Naive thymus-derived CD4-positive, alpha-beta T cell (primary cell): ENCODE data around the gene KRTAP20-1. TPM values are rescaled to one million over a fixed set of nuclear protein-coding genes. Genes with fewer than 3 reads are reported as not detected.

Experiments
- ATAC-seq: fragments of 150-1000 bp; cut with Tn5 transposase; 2 replicates; pipeline ENCODE4 v1.10.0; 2021; ENCODE audit warnings: mild to moderate bottlenecking, moderate library complexity
- CTCF ChIA-PET: fragments of 350-600 bp; sonication (Branson Sonifier 250); formaldehyde crosslinking; loops from one replicate; lab custom pipeline; 2021; ENCODE audit warnings: antibody characterized with exemption; lab: Charles Lee
- POLR2A ChIA-PET: fragments of 350-600 bp; sonication (Branson Sonifier 250); formaldehyde crosslinking; loops from one replicate; lab custom pipeline; 2021; ENCODE audit warnings: antibody characterized with exemption, inconsistent platforms; lab: Charles Lee
- DNase-seq, 9 donors: peaks; one replicate each; pipeline versions ENCODE4 v3.0.0 to v3.0.0-alpha.2; 2020 to 2022; ENCODE audit warnings: mixed read lengths in 1 of 9
- H3K27ac ChIP-seq: one replicate; pipeline ENCODE4 v1.7.0; 2013; ENCODE audit warnings: mild to moderate bottlenecking, low read depth, low read length, moderate library complexity
- H3K27me3 ChIP-seq, 2 donors: one replicate each; pipeline ENCODE4 v1.7.0; 2013; ENCODE audit warnings: low read length in 2 of 2, mild to moderate bottlenecking in 2 of 2, moderate library complexity in 2 of 2; ENCODE audit not compliant: control insufficient read depth in 2 of 2, insufficient read depth in 2 of 2
- H3K36me3 ChIP-seq, 3 experiments: 1 replicate in 2 of 3; 2 replicates in 1 of 3; pipeline ENCODE4 v1.7.0; 2013; ENCODE audit warnings: low read length in 3 of 3, mild to moderate bottlenecking in 3 of 3, moderate library complexity in 1 of 3; ENCODE audit not compliant: insufficient read depth in 3 of 3, control insufficient read depth in 2 of 3
- H3K4me1 ChIP-seq, 2 donors: one replicate each; pipeline ENCODE4 v1.7.0; 2013; ENCODE audit warnings: low read length in 2 of 2, mild to moderate bottlenecking in 2 of 2, moderate library complexity in 1 of 2; ENCODE audit not compliant: control insufficient read depth in 2 of 2, insufficient read depth in 2 of 2
- H3K4me3 ChIP-seq: 2 replicates; pipeline ENCODE4 v1.7.0; 2013; ENCODE audit warnings: mild to moderate bottlenecking, low read length
- H3K9me3 ChIP-seq, 3 experiments: 1 replicate in 2 of 3; 2 replicates in 1 of 3; pipeline ENCODE4 v1.7.0; 2013; ENCODE audit warnings: low read length in 3 of 3; ENCODE audit not compliant: control insufficient read depth in 2 of 3
- H3K27ac Mint-ChIP-seq, 9 donors: one replicate each; pipeline ENCODE4 v1.8.0; 2020 to 2022; ENCODE audit warnings: mixed read lengths in 9 of 9, mild to moderate bottlenecking in 8 of 9, moderate library complexity in 5 of 9, inconsistent platforms in 2 of 9
- H3K27me3 Mint-ChIP-seq, 5 donors: one replicate each; pipeline ENCODE4 v1.8.0; 2021 to 2022; ENCODE audit warnings: mixed read lengths in 5 of 5, mild to moderate bottlenecking in 1 of 5
- H3K36me3 Mint-ChIP-seq, 5 donors: one replicate each; pipeline ENCODE4 v1.8.0; 2020 to 2022; ENCODE audit warnings: mixed read lengths in 5 of 5, mild to moderate bottlenecking in 3 of 5, inconsistent platforms in 1 of 5
- H3K4me1 Mint-ChIP-seq, 7 donors: one replicate each; pipeline ENCODE4 v1.8.0; 2020 to 2022; ENCODE audit warnings: mixed read lengths in 7 of 7, mild to moderate bottlenecking in 3 of 7, inconsistent platforms in 1 of 7
- H3K4me3 Mint-ChIP-seq, 10 donors: one replicate each; pipeline ENCODE4 v1.8.0; 2020 to 2022; ENCODE audit warnings: mild to moderate bottlenecking in 10 of 10, mixed read lengths in 10 of 10, moderate library complexity in 6 of 10, inconsistent platforms in 2 of 10
- H3K9me3 Mint-ChIP-seq, 11 donors: one replicate each; pipeline ENCODE4 v1.8.0; 2020 to 2022; ENCODE audit warnings: mixed read lengths in 11 of 11, mild to moderate bottlenecking in 4 of 11, inconsistent platforms in 1 of 11, moderate library complexity in 1 of 11
- intact Hi-C, 2 donors: fragments of 100-400 bp; cut with micrococcal nuclease; formaldehyde crosslinking; loops; one replicate each; pipeline ENCODE4 v1.15.1; 2023
- polyA plus RNA-seq, 2 donors: library from polyadenylated mRNA; unstranded; fragments of 300-500 nt; fragmentation: Illumina TruSeq; gene quantifications; one replicate each; pipeline ENCODE4 v1.2.3, GENCODE V29; 2021
- total RNA-seq, 6 experiments: library from RNA in 5 of 6; stranded (reverse) in 5 of 6; gene quantifications; 1 replicate in 5 of 6; 2 replicates in 1 of 6; pipeline ENCODE4 v1.2.3 and lab custom pipeline; 2021 to 2026

The KRTAP20-1 gene
- total and polyA plus RNA-seq, 7 experiments from 2014 or later, result not detected

- POLR2A ChIA-PET, result no interaction called here
- ATAC-seq, result no peak
- Mint-ChIP-seq H3K9me3 (peaks cover 0 to 6% (median 0%) of the 10 kb centered on the region in 11 donors), H3K4me1 (no peaks in the 10 kb centered on the region), H3K36me3 (no peaks in the 10 kb centered on the region), H3K27ac (no peak overlapping the region), H3K27me3 (no peaks in the 10 kb centered on the region), H3K4me3 (no peak overlapping the region)
- no peak overlapping the region for H3K4me3 ChIP-seq
- CTCF ChIA-PET, result no interaction called here
- H3K4me1 ChIP-seq, result no peaks in the 10 kb centered on the region
- no peaks in the 10 kb centered on the region for H3K27me3 ChIP-seq
- no peak for DNase-seq
- H3K36me3 ChIP-seq, result no peaks in the 10 kb centered on the region
- no peaks in the 10 kb centered on the region for H3K9me3 ChIP-seq
- intact Hi-C loops, result no loop called here
- H3K27ac ChIP-seq, result no peak overlapping the region
Observed at GRCh38 chr21:30620080-30620479, 3.9 kb downstream of the KRTAP20-1 start.

GRCh38 chr21:30620522-30620921, 4.3 kb downstream of the KRTAP20-1 start, which contains the start of gene KRTAP20-4:
Gene KRTAP20-4, plus strand, starts transcription at chr21:30620627.
- Mint-ChIP-seq H3K36me3 (no peaks in the 10 kb centered on the region), H3K4me3 (no peak within 1 kb of the TSS), H3K27me3 (no peaks in the 10 kb centered on the region), H3K27ac (no peak within 1 kb of the TSS), H3K4me1 (no peaks in the 10 kb centered on the region), H3K9me3 (peaks cover 0 to 6% (median 0%) of the 10 kb centered on the region in 11 donors)
- Histone ChIP-seq H3K4me3 (no peak within 1 kb of the TSS), H3K4me1 (no peaks in the 10 kb centered on the region), H3K27me3 (no peaks in the 10 kb centered on the region), H3K9me3 (no peaks in the 10 kb centered on the region), H3K36me3 (no peaks in the 10 kb centered on the region), H3K27ac (no peak within 1 kb of the TSS)
- ChIA-PET POLR2A (no interaction called here), CTCF (no interaction called here)
- intact Hi-C loops, result no loop called here
- DNase-seq (no peak), ATAC-seq (no peak)

- no peaks in the 10 kb centered on the region for H3K36me3 Mint-ChIP-seq
- intact Hi-C loops, result no loop called here
- DNase-seq, result no peak
- no peaks in the 10 kb centered on the region for H3K4me1 ChIP-seq
- no peak for ATAC-seq
- no peak overlapping the region for H3K27ac ChIP-seq
- H3K36me3 ChIP-seq, result no peaks in the 10 kb centered on the region
- H3K4me3 Mint-ChIP-seq, result no peak overlapping the region
- H3K9me3 Mint-ChIP-seq, result peaks cover 0 to 6% (median 0%) of the 10 kb centered on the region in 11 donors
- H3K4me1 Mint-ChIP-seq, result no peaks in the 10 kb centered on the region
- ChIA-PET POLR2A (no interaction called here), CTCF (no interaction called here)
- H3K27me3 Mint-ChIP-seq, result peaks cover 0 to 3% (median 0%) of the 10 kb centered on the region in 5 donors
- no peak overlapping the region for H3K27ac Mint-ChIP-seq
- H3K27me3 ChIP-seq, result no peaks in the 10 kb centered on the region
- no peaks in the 10 kb centered on the region for H3K9me3 ChIP-seq
- no peak overlapping the region for H3K4me3 ChIP-seq
Observed at GRCh38 chr21:30623362-30623761, 7.1 kb downstream of the KRTAP20-1 start.

- ATAC-seq (no peak), DNase-seq (no peak)
- no peaks in the 10 kb centered on the region for H3K4me1 Mint-ChIP-seq
- Histone ChIP-seq H3K4me1 (no peaks in the 10 kb centered on the region), H3K9me3 (no peaks in the 10 kb centered on the region), H3K36me3 (no peaks in the 10 kb centered on the region), H3K4me3 (no peak overlapping the region), H3K27ac (no peak overlapping the region), H3K27me3 (no peaks in the 10 kb centered on the region)
- intact Hi-C loops, result no loop called here
- H3K36me3 Mint-ChIP-seq, result no peaks in the 10 kb centered on the region
- no peak overlapping the region for H3K27ac Mint-ChIP-seq
- H3K9me3 Mint-ChIP-seq, result peaks cover 0 to 6% (median 0%) of the 10 kb centered on the region in 11 donors
- ChIA-PET CTCF (no interaction called here), POLR2A (no interaction called here)
- H3K27me3 Mint-ChIP-seq, result peaks cover 0 to 3% (median 0%) of the 10 kb centered on the region in 5 donors
- H3K4me3 Mint-ChIP-seq, result no peak overlapping the region
Observed at GRCh38 chr21:30625449-30626165, 9.4 kb downstream of the KRTAP20-1 start.

GRCh38 chr21:30628109-30628508, 11.9 kb downstream of the KRTAP20-1 start:
- Histone ChIP-seq H3K36me3 (no peaks in the 10 kb centered on the region), H3K27ac (no peak overlapping the region), H3K4me1 (no peaks in the 10 kb centered on the region), H3K27me3 (no peaks in the 10 kb centered on the region), H3K9me3 (no peaks in the 10 kb centered on the region), H3K4me3 (no peak overlapping the region)
- peaks cover 0 to 10% (median 0%) of the 10 kb centered on the region in 11 donors for H3K9me3 Mint-ChIP-seq
- H3K36me3 Mint-ChIP-seq, result no peaks in the 10 kb centered on the region
- intact Hi-C loops, result no loop called here
- H3K27ac Mint-ChIP-seq, result no peak overlapping the region
- no peaks in the 10 kb centered on the region for H3K4me1 Mint-ChIP-seq
- ChIA-PET POLR2A (no interaction called here), CTCF (no interaction called here)
- no peak for ATAC-seq
- no peak overlapping the region for H3K4me3 Mint-ChIP-seq
- peaks cover 0 to 10% (median 0%) of the 10 kb centered on the region in 5 donors for H3K27me3 Mint-ChIP-seq
- no peak for DNase-seq

- Mint-ChIP-seq H3K27ac (no peak overlapping the region), H3K9me3 (peaks cover 0 to 6% (median 0%) of the 10 kb centered on the region in 11 donors), H3K27me3 (peaks cover 0 to 10% (median 0%) of the 10 kb centered on the region in 5 donors), H3K36me3 (no peaks in the 10 kb centered on the region), H3K4me3 (no peak overlapping the region), H3K4me1 (no peaks in the 10 kb centered on the region)
- CTCF ChIA-PET, result no interaction called here
- Histone ChIP-seq H3K36me3 (no peaks in the 10 kb centered on the region), H3K27me3 (no peaks in the 10 kb centered on the region), H3K27ac (no peak overlapping the region), H3K9me3 (no peaks in the 10 kb centered on the region), H3K4me1 (no peaks in the 10 kb centered on the region), H3K4me3 (no peak overlapping the region)
- no peak for DNase-seq
- intact Hi-C loops, result no loop called here
- ATAC-seq, result no peak
- POLR2A ChIA-PET, result no interaction called here
Observed at GRCh38 chr21:30629200-30629599, 13.0 kb downstream of the KRTAP20-1 start.

GRCh38 chr21:30634906-30635305, 18.7 kb downstream of the KRTAP20-1 start, which contains the start of gene KRTAP20-2:
Gene KRTAP20-2, plus strand, starts transcription at chr21:30635206. Its CDS starts 58 bp downstream, at chr21:30635264.
- intact Hi-C loops, result no loop called here
- ChIA-PET CTCF (no interaction called here), POLR2A (no interaction called here)
- H3K27ac Mint-ChIP-seq, result no peak within 1 kb of the TSS
- ATAC-seq (no peak), DNase-seq (no peak)
- H3K36me3 Mint-ChIP-seq, result no peaks in the 10 kb centered on the region
- H3K27me3 Mint-ChIP-seq, result peaks cover 0 to 10% (median 0%) of the 10 kb centered on the region in 5 donors
- H3K4me1 Mint-ChIP-seq, result no peaks in the 10 kb centered on the region
- Histone ChIP-seq H3K36me3 (no peaks in the 10 kb centered on the region), H3K27ac (no peak within 1 kb of the TSS), H3K27me3 (no peaks in the 10 kb centered on the region), H3K4me1 (no peaks in the 10 kb centered on the region), H3K4me3 (no peak within 1 kb of the TSS), H3K9me3 (no peaks in the 10 kb centered on the region)
- H3K9me3 Mint-ChIP-seq, result peaks cover 0 to 9% (median 0%) of the 10 kb centered on the region in 11 donors
- H3K4me3 Mint-ChIP-seq, result no peak within 1 kb of the TSS
